Astrocyte (in vitro differentiated cells and primary cell): Measurements from ENCODE around the gene RAB36. TPM values are rescaled to one million over a fixed set of nuclear protein-coding genes. Genes with fewer than 3 reads are reported as not detected.

ENCODE experiments used
- DNase-seq: peaks from one replicate; pipeline ENCODE4 v3.0.0-alpha.2; 2010; ENCODE audit warnings: low read depth
- FAIRE-seq: peaks from 2 replicates; lab custom pipeline; 2011; peaks lifted over from hg19 to GRCh38; lab: Jason Lieb, UNC
- H2AFZ ChIP-seq: 2 replicates; pipeline ENCODE4 v1.6.0; 2012; ENCODE audit warnings: low read depth, low read length, inconsistent platforms
- H3K27ac ChIP-seq: 2 replicates; pipeline ENCODE4 v1.5.1; 2011; ENCODE audit warnings: low read depth, low read length, inconsistent platforms
- H3K27me3 ChIP-seq: 2 replicates; pipeline ENCODE4 v1.6.0; 2011; ENCODE audit warnings: low read length, inconsistent platforms; ENCODE audit not compliant: insufficient read depth
- H3K36me3 ChIP-seq: 2 replicates; pipeline ENCODE4 v1.5.1; 2011; ENCODE audit warnings: low read length, inconsistent platforms; ENCODE audit not compliant: insufficient read depth
- H3K4me1 ChIP-seq: 2 replicates; pipeline ENCODE4 v1.5.1; 2011; ENCODE audit warnings: low read length, inconsistent platforms; ENCODE audit not compliant: insufficient read depth
- H3K4me2 ChIP-seq: 2 replicates; pipeline ENCODE4 v1.6.0; 2012; ENCODE audit warnings: low read length, inconsistent platforms
- H3K4me3 ChIP-seq: 2 replicates; pipeline ENCODE4 v1.5.1; 2011; ENCODE audit warnings: low read depth, mild to moderate bottlenecking, low read length, inconsistent platforms; ENCODE audit not compliant: insufficient read depth
- H3K79me2 ChIP-seq: 2 replicates; pipeline ENCODE4 v1.6.0; 2012; ENCODE audit warnings: mild to moderate bottlenecking, low read length, inconsistent platforms; ENCODE audit not compliant: insufficient read depth
- H3K9ac ChIP-seq: 2 replicates; pipeline ENCODE4 v1.6.0; 2012; ENCODE audit warnings: mild to moderate bottlenecking, low read length, inconsistent platforms
- H3K9me3 ChIP-seq: 2 replicates; pipeline ENCODE4 v1.5.1; 2012; ENCODE audit warnings: low read depth, mild to moderate bottlenecking, low read length, inconsistent platforms; ENCODE audit not compliant: insufficient read depth
- H4K20me1 ChIP-seq: 2 replicates; pipeline ENCODE4 v1.6.0; 2012; ENCODE audit warnings: low read length, inconsistent platforms; ENCODE audit not compliant: insufficient read depth
- H3K27ac Mint-ChIP-seq: one replicate; pipeline ENCODE4 v1.8.0; 2021; ENCODE audit warnings: mild to moderate bottlenecking, mixed read lengths; ENCODE audit not compliant: unreplicated experiment
- H3K27me3 Mint-ChIP-seq: one replicate; pipeline ENCODE4 v1.8.0; 2021; ENCODE audit warnings: low read depth, mixed read lengths; ENCODE audit not compliant: unreplicated experiment
- H3K36me3 Mint-ChIP-seq: one replicate; pipeline ENCODE4 v1.8.0; 2021; ENCODE audit warnings: low read depth, mixed read lengths; ENCODE audit not compliant: unreplicated experiment
- H3K4me1 Mint-ChIP-seq: one replicate; pipeline ENCODE4 v1.8.0; 2021; ENCODE audit warnings: low read depth, mixed read lengths; ENCODE audit not compliant: unreplicated experiment
- H3K4me3 Mint-ChIP-seq: one replicate; pipeline ENCODE4 v1.8.0; 2021; ENCODE audit warnings: mild to moderate bottlenecking, moderate library complexity, mixed read lengths; ENCODE audit not compliant: unreplicated experiment
- H3K9me3 Mint-ChIP-seq: one replicate; pipeline ENCODE4 v1.8.0; 2021; ENCODE audit warnings: mild to moderate bottlenecking, mixed read lengths; ENCODE audit not compliant: unreplicated experiment
- EZH2 ChIP-seq: IDR thresholded peaks from 2 replicates; pipeline ENCODE4 v1.6.1; 2012; ENCODE audit warnings: mild to moderate bottlenecking, low read length, inconsistent platforms; ENCODE audit not compliant: insufficient read depth
- total RNA-seq: library from RNA; stranded (reverse); gene quantifications from 2 replicates; pipeline ENCODE4 v1.2.1, GENCODE V29; 2021
- TF ChIP-seq, protein P1 (sequence below): IDR thresholded peaks from 2 replicates; pipeline ENCODE4 v1.5.1; 2011; ENCODE audit warnings: low read depth, mild to moderate bottlenecking, inconsistent platforms, low read length, moderate library complexity; ENCODE audit not compliant: insufficient read depth

RAB36 gene
- total RNA-seq, 1 donor from 2014 or later, result 5.2 TPM

DNA sequence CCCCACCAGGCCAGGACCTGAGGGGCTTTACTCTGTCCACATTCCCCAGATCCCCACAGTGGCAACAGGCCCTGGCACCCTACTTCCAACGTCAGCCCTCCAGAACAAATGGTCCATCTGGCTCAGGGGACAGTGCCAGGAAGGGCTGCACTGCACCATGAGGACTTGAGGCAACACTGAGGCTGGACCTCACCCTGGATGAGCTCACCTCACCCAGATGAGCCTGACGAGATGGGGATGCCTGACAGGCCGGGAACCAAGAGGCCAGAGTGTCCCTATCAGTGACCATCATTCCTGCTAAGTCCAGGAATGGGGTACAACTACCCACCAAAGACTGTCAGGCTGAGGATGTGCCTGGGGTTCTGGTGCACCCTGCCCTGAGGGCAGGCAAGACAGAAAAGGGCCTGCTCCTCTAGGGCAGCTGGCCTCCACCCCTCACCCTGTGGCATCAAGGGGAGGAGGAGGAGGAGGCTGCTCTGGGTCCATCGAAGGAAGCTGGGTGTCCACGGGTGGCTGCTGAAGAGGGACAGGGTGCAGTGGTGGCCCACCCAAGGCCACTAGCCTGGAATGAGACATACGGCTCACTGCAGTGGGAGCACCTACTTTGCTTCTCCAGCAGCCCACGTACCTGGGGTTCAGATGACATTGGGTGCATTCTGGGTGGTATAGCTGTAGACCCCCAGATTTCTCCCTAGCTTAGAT lies 18.1 kb upstream of the RAB36 start:
- no peaks in the 10 kb centered on the region for H3K36me3 Mint-ChIP-seq
- Histone ChIP-seq H3K27ac (no peak overlapping the region), H3K9me3 (no peaks in the 10 kb centered on the region)

GRCh38 chr22:23127788-23128187 lies 17.5 kb upstream of the RAB36 start:
- no peaks in the 10 kb centered on the region for H3K9me3 ChIP-seq
- H3K27me3 Mint-ChIP-seq, result peaks cover 62% of the 10 kb centered on the region
- H3K9ac ChIP-seq, result no peak overlapping the region
- no peaks in the 10 kb centered on the region for H3K9me3 Mint-ChIP-seq
- FAIRE-seq, result no peak
- no peaks in the 10 kb centered on the region for H3K4me1 Mint-ChIP-seq
- DNase-seq, result no peak
- H3K4me3 ChIP-seq, result no peak overlapping the region
- no peak overlapping the region for H3K27ac Mint-ChIP-seq
- no peaks in the 10 kb centered on the region for H3K79me2 ChIP-seq
- H3K4me2 ChIP-seq, result no peak overlapping the region
- no peaks in the 10 kb centered on the region for H3K36me3 ChIP-seq
- no peaks in the 10 kb centered on the region for H3K4me1 ChIP-seq
- H2AFZ ChIP-seq, result no peak overlapping the region
- TF ChIP-seq, protein P1, sequence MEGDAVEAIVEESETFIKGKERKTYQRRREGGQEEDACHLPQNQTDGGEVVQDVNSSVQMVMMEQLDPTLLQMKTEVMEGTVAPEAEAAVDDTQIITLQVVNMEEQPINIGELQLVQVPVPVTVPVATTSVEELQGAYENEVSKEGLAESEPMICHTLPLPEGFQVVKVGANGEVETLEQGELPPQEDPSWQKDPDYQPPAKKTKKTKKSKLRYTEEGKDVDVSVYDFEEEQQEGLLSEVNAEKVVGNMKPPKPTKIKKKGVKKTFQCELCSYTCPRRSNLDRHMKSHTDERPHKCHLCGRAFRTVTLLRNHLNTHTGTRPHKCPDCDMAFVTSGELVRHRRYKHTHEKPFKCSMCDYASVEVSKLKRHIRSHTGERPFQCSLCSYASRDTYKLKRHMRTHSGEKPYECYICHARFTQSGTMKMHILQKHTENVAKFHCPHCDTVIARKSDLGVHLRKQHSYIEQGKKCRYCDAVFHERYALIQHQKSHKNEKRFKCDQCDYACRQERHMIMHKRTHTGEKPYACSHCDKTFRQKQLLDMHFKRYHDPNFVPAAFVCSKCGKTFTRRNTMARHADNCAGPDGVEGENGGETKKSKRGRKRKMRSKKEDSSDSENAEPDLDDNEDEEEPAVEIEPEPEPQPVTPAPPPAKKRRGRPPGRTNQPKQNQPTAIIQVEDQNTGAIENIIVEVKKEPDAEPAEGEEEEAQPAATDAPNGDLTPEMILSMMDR, result no peak
- no peak for TF ChIP-seq EZH2
- H3K4me3 Mint-ChIP-seq, result no peak overlapping the region
- H3K27ac ChIP-seq, result no peak overlapping the region
- H3K36me3 Mint-ChIP-seq, result no peaks in the 10 kb centered on the region
- no peaks in the 10 kb centered on the region for H4K20me1 ChIP-seq
- no peaks in the 10 kb centered on the region for H3K27me3 ChIP-seq

More for the DNA sequence above, 18.1 kb upstream of the RAB36 start:
- Mint-ChIP-seq H3K4me1 (no peaks in the 10 kb centered on the region), H3K4me3 (no peak overlapping the region), H3K9me3 (no peaks in the 10 kb centered on the region), H3K27me3 (peaks cover 64% of the 10 kb centered on the region), H3K27ac (no peak overlapping the region)
- no peak for DNase-seq
- no peak overlapping the region for H2AFZ ChIP-seq
- no peak for TF ChIP-seq EZH2
- TF ChIP-seq, protein P1, result no peak
- H3K36me3 ChIP-seq, result no peaks in the 10 kb centered on the region
- H3K9ac ChIP-seq, result no peak overlapping the region
- H4K20me1 ChIP-seq, result no peaks in the 10 kb centered on the region
- H3K4me3 ChIP-seq, result no peak overlapping the region
- no peaks in the 10 kb centered on the region for H3K79me2 ChIP-seq
- no peaks in the 10 kb centered on the region for H3K4me1 ChIP-seq
- no peak overlapping the region for H3K4me2 ChIP-seq
- H3K27me3 ChIP-seq, result no peaks in the 10 kb centered on the region
- FAIRE-seq, result no peak
